HG03135 (cell line): ENCODE results near the gene VSTM2B.

Experiments used
- ATAC-seq: cut with Tn5 transposase; IDR thresholded peaks from one replicate; pipeline ENCODE4 v1.9.1; 2021; ENCODE audit warnings: mild to moderate bottlenecking, moderate library complexity; ENCODE audit not compliant: unreplicated experiment

Gene VSTM2B

GRCh38 chr19:29563486-29564101, 37.8 kb downstream of the VSTM2B start:
- ATAC-seq: no peak

- ATAC-seq: no peak
Measured at GRCh38 chr19:29564574-29565005, 38.8 kb downstream of the VSTM2B start.

- no peak for ATAC-seq
Measured at GRCh38 chr19:29565171-29565570, 39.4 kb downstream of the VSTM2B start.

GRCh38 chr19:29566496-29567054, 40.8 kb downstream of the VSTM2B start:
- ATAC-seq: no peak

- no peak for ATAC-seq
Measured at GRCh38 chr19:29567366-29567915, 41.6 kb downstream of the VSTM2B start.

- ATAC-seq: no peak
Measured at GRCh38 chr19:29568036-29569025, 42.5 kb downstream of the VSTM2B start.

- no peak for ATAC-seq
Measured at GRCh38 chr19:29569038-29569911, 43.5 kb downstream of the VSTM2B start.

- ATAC-seq: no peak
Measured at GRCh38 chr19:29571181-29571580, 45.4 kb downstream of the VSTM2B start.

- no peak for ATAC-seq
Measured at GRCh38 chr19:29573486-29573885, 47.7 kb downstream of the VSTM2B start.

- ATAC-seq: no peak
Measured at GRCh38 chr19:29574510-29574909, 48.7 kb downstream of the VSTM2B start.

GRCh38 chr19:29576046-29576606, 50.3 kb downstream of the VSTM2B start:
- ATAC-seq: no peak

GRCh38 chr19:29576761-29577648, 51.2 kb downstream of the VSTM2B start:
- no peak for ATAC-seq

- no peak for ATAC-seq
Measured at GRCh38 chr19:29577649-29577963, 51.8 kb downstream of the VSTM2B start.

GRCh38 chr19:29578349-29578748, 52.6 kb downstream of the VSTM2B start:
- ATAC-seq: no peak

GRCh38 chr19:29579308-29579910, 53.6 kb downstream of the VSTM2B start:
- no peak for ATAC-seq

- no peak for ATAC-seq
Measured at GRCh38 chr19:29581398-29581797, 55.6 kb downstream of the VSTM2B start.

- ATAC-seq: no peak
Measured at GRCh38 chr19:29583196-29583999, 57.6 kb downstream of the VSTM2B start.

- ATAC-seq: no peak
Measured at GRCh38 chr19:29586401-29586800, 60.6 kb downstream of the VSTM2B start.
